ENCODE results near the gene BCAM.
"Not testable (repeated sequence)": the region's sequence is repeated elsewhere in the genome, so short reads cannot be mapped to it uniquely, and the experiment has no call there.

The BCAM gene

GRCh38 chr19:44808463-44809371, at the start of gene BCAM:
Gene BCAM, plus strand, starts transcription at chr19:44809103. Its CDS starts 22 bp downstream, at chr19:44809125.
- no peak for FAIRE-seq

DNA sequence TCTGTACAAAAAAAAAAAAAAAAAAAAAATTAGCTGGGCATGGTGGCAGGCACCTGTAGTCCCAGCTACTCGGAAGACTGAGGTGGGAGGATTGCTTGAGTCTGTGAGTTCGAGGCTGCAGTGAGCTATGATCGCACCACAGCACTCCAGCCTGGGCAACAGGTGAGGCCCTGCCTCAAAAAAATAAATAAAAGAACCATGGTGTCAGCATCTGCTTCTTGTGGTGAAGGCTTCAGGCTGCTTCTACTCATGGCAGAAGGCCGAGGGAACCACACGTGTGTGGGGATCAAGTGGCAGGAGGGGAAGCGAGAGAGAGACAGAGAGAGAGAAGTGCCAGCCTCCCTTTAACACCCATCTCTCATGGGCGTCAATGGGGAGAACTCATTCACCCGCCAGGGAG, 46.9 kb upstream of the BCAM start:
- FAIRE-seq = no peak

DNA sequence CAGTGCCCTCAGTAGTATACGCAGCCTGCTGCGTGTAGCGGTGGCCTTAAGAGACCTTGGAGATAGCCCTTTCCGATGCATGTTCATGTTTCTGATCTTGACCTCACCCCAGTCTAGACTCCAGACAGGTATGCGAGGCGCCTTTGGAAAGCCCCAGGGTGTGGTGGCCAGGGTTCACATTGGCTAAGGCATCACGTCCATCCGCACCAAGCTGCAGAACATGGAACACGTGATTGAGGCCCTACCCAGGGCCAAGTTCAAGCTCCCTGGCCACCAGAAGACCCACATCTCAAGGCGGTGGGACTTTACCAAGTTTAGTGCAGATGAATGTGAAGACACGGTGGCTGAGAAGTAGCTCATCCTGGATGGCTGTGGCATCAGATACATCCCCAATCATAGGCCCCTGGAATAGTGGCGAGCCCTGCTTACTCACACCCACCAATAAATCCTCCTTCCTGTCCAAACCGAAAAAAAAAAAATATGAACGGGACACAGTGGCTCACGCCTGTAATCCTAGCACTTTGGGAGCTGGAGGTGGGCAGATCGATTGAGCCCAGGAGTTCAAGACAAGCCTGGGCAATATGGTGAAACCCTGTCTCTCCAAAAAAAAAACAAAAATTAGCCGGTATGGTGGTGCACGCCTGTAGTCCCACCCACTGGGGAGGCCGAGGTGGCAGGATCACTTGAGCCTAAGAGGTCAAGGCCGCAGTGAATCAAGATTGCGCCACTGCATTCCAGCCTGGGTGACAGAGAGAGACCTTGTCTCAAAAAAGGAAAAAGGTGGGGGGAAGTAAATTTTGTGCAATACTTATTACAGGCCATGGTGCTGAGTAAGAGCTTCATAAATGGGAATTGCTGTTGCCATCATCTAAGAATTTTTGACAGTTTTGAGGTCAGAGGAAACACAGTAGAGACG, 43.6 kb upstream of the BCAM start:
- no peak for FAIRE-seq

DNA sequence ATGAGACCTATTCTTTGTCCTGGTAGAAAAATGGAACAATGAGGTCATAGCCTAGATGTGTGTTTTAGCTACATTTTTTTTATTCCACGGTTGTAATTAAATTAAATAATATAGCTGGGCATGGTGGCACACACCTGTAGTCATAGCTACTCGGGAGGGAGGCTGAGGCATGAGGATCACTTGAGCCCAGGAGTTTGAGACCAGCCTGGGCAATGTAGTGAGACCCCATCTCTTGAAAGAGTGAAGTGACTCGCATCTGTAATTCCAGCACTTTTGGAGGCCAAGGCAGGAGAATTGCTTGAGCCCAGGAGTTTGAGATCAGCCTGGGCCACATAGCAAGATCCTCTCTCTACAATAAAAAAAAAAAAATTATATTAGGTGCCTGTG, 43.0 kb upstream of the BCAM start:
- no peak for FAIRE-seq

- no peak for FAIRE-seq
Measured at GRCh38 chr19:44767295-44768180, 41.4 kb upstream of the BCAM start.

- peak; percentile 50 for FAIRE-seq
Measured at GRCh38 chr19:44770550-44771257, 38.2 kb upstream of the BCAM start.

- FAIRE-seq = not testable (repeated sequence)
Measured at GRCh38 chr19:44772144-44772543, 36.8 kb upstream of the BCAM start.

DNA sequence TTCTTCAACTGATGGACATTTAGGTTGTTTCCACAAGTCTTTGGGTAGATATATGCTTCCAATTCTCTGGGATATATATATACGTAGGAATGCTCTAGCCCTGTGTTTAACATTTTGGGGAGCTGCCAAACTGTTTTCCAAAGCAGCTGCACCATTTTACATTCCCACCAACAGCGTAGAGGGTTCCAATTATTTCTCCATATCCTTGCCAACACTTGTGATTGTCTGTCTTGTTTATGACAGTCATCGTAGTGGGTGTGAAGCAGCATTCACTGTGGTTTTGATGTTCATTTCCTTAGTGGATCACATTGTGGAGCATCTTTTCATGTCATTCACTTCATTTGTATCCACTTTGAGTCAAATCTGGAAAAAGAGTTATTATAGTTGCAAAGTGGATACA, 35.9 kb upstream of the BCAM start:
- no peak for FAIRE-seq

- FAIRE-seq = no peak
Measured at GRCh38 chr19:44775676-44776240, 33.1 kb upstream of the BCAM start.

DNA sequence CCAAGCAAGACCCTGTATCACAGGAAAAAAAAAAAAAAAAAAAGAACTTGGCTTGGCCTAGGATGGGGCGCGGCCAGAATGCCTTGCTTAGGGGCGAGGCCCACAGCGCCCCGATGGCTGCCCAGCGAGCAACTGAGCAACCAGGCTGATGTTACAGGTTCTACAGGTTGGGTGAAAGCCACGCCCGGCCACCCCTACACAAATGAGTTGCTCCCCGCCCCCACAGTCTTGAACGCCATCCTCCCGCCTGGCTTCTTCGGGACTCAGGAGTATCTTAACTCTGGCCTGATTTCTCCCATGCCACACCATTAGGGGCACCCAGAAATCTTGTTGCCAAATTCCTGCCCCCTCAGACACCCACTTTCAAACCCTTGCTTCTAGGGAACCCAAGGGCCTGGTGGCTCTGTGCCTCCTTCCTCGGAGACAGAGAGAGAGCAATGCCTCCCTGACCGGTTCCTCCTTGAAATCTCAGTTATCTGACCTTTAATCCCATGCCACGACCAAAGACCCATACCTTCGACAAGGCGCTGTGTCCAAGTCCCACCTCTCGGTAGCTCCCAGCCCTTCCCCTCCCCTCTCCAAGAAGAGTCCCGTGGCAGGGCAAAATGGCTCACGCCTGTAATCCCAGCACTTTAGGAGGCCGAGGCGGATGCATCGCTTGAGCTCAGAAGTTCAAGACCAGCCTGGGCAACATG, 32.4 kb upstream of the BCAM start:
- no peak for FAIRE-seq

DNA sequence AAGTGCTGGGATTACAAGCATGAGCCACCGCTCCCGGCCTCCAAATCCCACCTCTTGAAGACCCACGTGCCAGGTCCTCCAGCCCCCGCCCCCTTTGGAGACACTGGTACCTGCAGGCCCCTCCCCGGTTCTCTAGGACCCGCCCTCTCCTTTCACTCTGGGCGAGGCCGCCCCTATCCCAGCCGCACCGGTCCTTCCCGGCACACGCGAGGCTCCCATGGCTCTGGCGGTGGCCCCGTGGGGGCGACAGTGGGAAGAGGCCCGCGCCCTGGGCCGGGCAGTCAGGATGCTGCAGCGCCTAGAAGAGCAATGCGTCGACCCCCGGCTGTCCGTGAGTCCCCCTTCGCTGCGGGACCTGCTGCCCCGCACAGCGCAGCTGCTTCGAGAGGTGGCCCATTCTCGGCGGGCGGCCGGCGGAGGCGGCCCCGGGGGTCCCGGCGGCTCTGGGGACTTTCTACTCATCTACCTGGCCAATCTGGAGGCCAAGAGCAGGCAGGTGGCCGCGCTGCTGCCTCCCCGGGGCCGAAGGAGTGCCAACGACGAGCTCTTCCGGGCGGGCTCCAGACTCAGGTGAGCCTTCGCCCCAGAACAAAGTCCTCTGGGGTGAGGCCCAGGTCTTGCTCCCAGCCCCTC, 31.1 kb upstream of the BCAM start, which contains the start of gene CBLC:
TSS of gene CBLC (plus strand) at position 176 of the 633 bp plus-strand sequence. CDS start at position 218, 42 bp downstream.
- no peak for FAIRE-seq

DNA sequence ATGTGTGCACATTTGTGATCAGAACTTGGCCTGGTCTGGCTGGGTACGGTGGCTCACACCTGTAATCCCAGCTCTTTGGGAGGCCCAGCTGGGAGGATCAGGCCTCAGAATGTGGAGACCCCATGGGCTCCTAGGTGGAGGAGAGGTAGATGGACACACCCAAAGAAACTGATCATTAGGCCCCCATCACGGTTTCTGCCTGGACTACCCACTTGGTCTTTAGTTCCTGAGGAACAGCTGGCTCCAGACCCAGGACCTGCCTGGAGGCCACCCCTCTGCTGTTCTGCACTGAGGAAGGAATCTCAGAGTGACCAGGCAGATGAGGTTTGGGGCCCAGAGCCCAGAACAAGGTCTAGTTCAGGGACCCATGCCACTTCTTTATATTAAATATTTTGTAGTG, 29.8 kb upstream of the BCAM start:
- no peak for FAIRE-seq

- not testable (repeated sequence) for FAIRE-seq
Measured at GRCh38 chr19:44781694-44782093, 27.2 kb upstream of the BCAM start.

DNA sequence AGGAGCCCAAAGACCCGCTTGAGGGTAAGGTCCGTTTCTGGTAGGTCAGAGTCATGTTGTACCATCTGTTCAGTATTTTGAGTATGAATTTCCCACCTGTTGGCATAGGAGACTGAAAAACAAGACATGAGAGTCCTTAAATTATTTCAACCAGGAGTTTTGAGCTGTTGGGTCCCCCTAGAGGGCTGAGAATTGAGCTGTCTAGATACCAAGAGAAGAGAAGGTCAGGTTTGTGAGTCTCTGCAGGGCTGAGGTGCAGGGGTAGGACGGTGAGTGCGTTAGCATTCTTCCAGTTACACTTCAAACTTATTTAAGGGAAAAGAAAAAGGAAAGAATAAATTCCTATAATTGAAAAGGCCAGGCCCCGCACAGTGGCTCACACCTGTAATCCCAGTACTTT, 26.2 kb upstream of the BCAM start:
- no peak for FAIRE-seq

DNA sequence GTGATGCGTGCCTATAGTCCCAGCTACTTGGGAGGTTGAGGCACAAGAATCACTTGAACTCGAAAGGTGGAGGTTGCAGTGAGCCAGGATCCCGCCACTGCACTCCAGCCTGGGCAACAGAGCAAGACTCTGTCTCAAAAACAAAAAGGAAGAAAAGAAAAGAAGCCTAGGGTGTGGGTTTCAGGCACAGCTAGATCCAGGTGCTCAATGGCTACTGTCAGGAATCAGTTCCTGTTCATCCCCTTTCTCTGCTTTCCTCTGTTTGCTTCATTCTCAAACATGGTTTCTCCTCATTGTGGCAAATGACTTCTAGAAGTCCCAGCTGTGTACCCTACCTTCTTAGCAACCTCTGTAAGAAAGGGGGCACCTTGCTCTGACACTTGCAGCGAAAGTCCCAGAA, 25.4 kb upstream of the BCAM start:
- no peak for FAIRE-seq

GRCh38 chr19:44785271-44785670, 23.6 kb upstream of the BCAM start:
- FAIRE-seq = no peak

- FAIRE-seq = no peak
Measured at GRCh38 chr19:44785993-44786392, 22.9 kb upstream of the BCAM start.

GRCh38 chr19:44788971-44789370, 19.9 kb upstream of the BCAM start:
- FAIRE-seq = no peak

GRCh38 chr19:44789943-44790483, 18.9 kb upstream of the BCAM start:
- no peak for FAIRE-seq

DNA sequence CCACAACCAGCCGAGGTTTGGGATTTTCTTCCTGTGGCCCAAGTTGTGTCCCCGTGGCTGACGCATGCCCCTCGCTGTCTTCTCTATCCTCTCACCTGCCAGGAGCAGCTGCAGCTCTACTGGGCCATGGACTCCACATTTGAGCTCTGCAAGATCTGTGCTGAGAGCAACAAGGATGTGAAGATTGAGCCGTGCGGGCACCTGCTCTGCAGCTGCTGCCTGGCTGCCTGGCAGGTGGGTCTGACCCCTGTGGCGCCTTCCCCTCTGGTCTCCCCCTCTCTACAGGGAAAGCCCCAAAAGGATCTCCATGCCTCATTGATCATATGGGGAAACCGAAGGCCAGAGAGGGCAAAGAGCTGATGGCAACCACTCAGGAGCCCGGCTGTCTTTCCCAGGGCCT, 16.6 kb upstream of the BCAM start:
- FAIRE-seq = no peak
